Mesothelial cell of epicardium (in vitro differentiated cells): Measurements from ENCODE around the gene MYO3A. TPM values are rescaled to one million over a fixed set of nuclear protein-coding genes. Genes with fewer than 3 reads are reported as not detected.

Experiments
- DNase-seq, 2 experiments: peaks; one replicate each; pipeline ENCODE4 v3.0.0; 2021; ENCODE audit warnings: low spot score in 2 of 2; ENCODE audit not compliant: unreplicated experiment in 2 of 2
- H3K27ac Mint-ChIP-seq: 2 replicates; pipeline ENCODE4 v1.8.0; 2021; ENCODE audit warnings: mixed read lengths
- H3K27me3 Mint-ChIP-seq: 2 replicates; pipeline ENCODE4 v1.8.0; 2021; ENCODE audit warnings: low read depth, mixed read lengths
- H3K36me3 Mint-ChIP-seq: 2 replicates; pipeline ENCODE4 v1.8.0; 2021; ENCODE audit warnings: mixed read lengths
- H3K4me1 Mint-ChIP-seq: 2 replicates; pipeline ENCODE4 v1.8.0; 2021; ENCODE audit warnings: mixed read lengths
- H3K4me3 Mint-ChIP-seq: 2 replicates; pipeline ENCODE4 v1.8.0; 2021; ENCODE audit warnings: mild to moderate bottlenecking, moderate library complexity, mixed read lengths
- H3K9me3 Mint-ChIP-seq: 2 replicates; pipeline ENCODE4 v1.8.0; 2021; ENCODE audit warnings: mixed read lengths
- CTCF ChIP-seq: fragments of 200-600 bp; sonication (generic); IDR thresholded peaks from one replicate; pipeline ENCODE4 v1.5.0; 2021; ENCODE audit warnings: antibody characterized with exemption; ENCODE audit not compliant: unreplicated experiment
- total RNA-seq: library from RNA; stranded (reverse); gene quantifications from 3 replicates; pipeline ENCODE4 v1.2.1, GENCODE V29; 2021

Gene MYO3A
- total RNA-seq, 1 donor from 2014 or later, result 4.7 TPM

GRCh38 chr10:25899304-25899703 is 34.7 kb upstream of the MYO3A start:
- H3K9me3 Mint-ChIP-seq, result no peaks in the 10 kb centered on the region
- no peak for DNase-seq
- no peaks in the 10 kb centered on the region for H3K36me3 Mint-ChIP-seq
- TF ChIP-seq CTCF, result no peak
- H3K4me1 Mint-ChIP-seq, result no peaks in the 10 kb centered on the region
- no peak overlapping the region for H3K27ac Mint-ChIP-seq
- no peak overlapping the region for H3K4me3 Mint-ChIP-seq
- peaks cover 2% of the 10 kb centered on the region for H3K27me3 Mint-ChIP-seq

GRCh38 chr10:25901199-25901598 is 32.8 kb upstream of the MYO3A start:
- Mint-ChIP-seq H3K4me1 (no peaks in the 10 kb centered on the region), H3K27ac (no peak overlapping the region), H3K9me3 (no peaks in the 10 kb centered on the region), H3K4me3 (no peak overlapping the region), H3K27me3 (peaks cover 2% of the 10 kb centered on the region), H3K36me3 (no peaks in the 10 kb centered on the region)
- no peak for DNase-seq
- TF ChIP-seq CTCF, result no peak

- no peak for DNase-seq
- no peak for TF ChIP-seq CTCF
- no peaks in the 10 kb centered on the region for H3K9me3 Mint-ChIP-seq
- H3K27ac Mint-ChIP-seq, result no peak overlapping the region
- no peaks in the 10 kb centered on the region for H3K36me3 Mint-ChIP-seq
- peaks cover 2% of the 10 kb centered on the region for H3K27me3 Mint-ChIP-seq
- no peak overlapping the region for H3K4me3 Mint-ChIP-seq
- H3K4me1 Mint-ChIP-seq, result no peaks in the 10 kb centered on the region
Measured at GRCh38 chr10:25902002-25902401, 32.0 kb upstream of the MYO3A start.

- DNase-seq, result no peak
- no peak overlapping the region for H3K4me3 Mint-ChIP-seq
- peaks cover 4% of the 10 kb centered on the region for H3K36me3 Mint-ChIP-seq
- H3K27me3 Mint-ChIP-seq, result no peaks in the 10 kb centered on the region
- H3K27ac Mint-ChIP-seq, result no peak overlapping the region
- peaks cover 19% of the 10 kb centered on the region for H3K9me3 Mint-ChIP-seq
- no peak for TF ChIP-seq CTCF
- peaks cover 6% of the 10 kb centered on the region for H3K4me1 Mint-ChIP-seq
Measured at GRCh38 chr10:25907261-25907660, 26.8 kb upstream of the MYO3A start.

GRCh38 chr10:25912866-25913265 is 21.2 kb upstream of the MYO3A start:
- no peak for TF ChIP-seq CTCF
- H3K4me1 Mint-ChIP-seq, result peaks cover 6% of the 10 kb centered on the region
- no peak overlapping the region for H3K27ac Mint-ChIP-seq
- peaks cover 40% of the 10 kb centered on the region for H3K9me3 Mint-ChIP-seq
- no peak overlapping the region for H3K4me3 Mint-ChIP-seq
- DNase-seq, result no peak
- no peaks in the 10 kb centered on the region for H3K27me3 Mint-ChIP-seq
- peaks cover 6% of the 10 kb centered on the region for H3K36me3 Mint-ChIP-seq

- no peak for TF ChIP-seq CTCF
- Mint-ChIP-seq H3K27me3 (no peaks in the 10 kb centered on the region), H3K4me3 (no peak overlapping the region), H3K27ac (no peak overlapping the region), H3K36me3 (peaks cover 1% of the 10 kb centered on the region), H3K4me1 (no peaks in the 10 kb centered on the region), H3K9me3 (peaks cover 25% of the 10 kb centered on the region)
- no peak for DNase-seq
Measured at GRCh38 chr10:25914776-25915175, 19.3 kb upstream of the MYO3A start.
